Choroid plexus epithelial cell (primary cell): ENCODE results near the gene SYT15.

Source experiments
- DNase-seq: peaks from one replicate; pipeline ENCODE4 v3.0.0-alpha.2; 2010; ENCODE audit warnings: low read depth
- H3K4me3 ChIP-seq: 2 replicates; pipeline ENCODE4 v1.5.1; 2011; ENCODE audit warnings: low read depth, mild to moderate bottlenecking, control low read depth, low read length, moderate library complexity
- TF ChIP-seq, protein P1 (sequence below): conservative IDR thresholded peaks from 2 replicates; pipeline ENCODE4 v1.5.1; 2011; ENCODE audit warnings: low read depth, mild to moderate bottlenecking, control low read depth, inconsistent platforms, low read length, moderate library complexity

The SYT15 gene

GRCh38 chr10:46547541-46548497, 31.1 kb upstream of the SYT15 start:
- TF ChIP-seq, protein P1, sequence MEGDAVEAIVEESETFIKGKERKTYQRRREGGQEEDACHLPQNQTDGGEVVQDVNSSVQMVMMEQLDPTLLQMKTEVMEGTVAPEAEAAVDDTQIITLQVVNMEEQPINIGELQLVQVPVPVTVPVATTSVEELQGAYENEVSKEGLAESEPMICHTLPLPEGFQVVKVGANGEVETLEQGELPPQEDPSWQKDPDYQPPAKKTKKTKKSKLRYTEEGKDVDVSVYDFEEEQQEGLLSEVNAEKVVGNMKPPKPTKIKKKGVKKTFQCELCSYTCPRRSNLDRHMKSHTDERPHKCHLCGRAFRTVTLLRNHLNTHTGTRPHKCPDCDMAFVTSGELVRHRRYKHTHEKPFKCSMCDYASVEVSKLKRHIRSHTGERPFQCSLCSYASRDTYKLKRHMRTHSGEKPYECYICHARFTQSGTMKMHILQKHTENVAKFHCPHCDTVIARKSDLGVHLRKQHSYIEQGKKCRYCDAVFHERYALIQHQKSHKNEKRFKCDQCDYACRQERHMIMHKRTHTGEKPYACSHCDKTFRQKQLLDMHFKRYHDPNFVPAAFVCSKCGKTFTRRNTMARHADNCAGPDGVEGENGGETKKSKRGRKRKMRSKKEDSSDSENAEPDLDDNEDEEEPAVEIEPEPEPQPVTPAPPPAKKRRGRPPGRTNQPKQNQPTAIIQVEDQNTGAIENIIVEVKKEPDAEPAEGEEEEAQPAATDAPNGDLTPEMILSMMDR, result no peak
- H3K4me3 ChIP-seq, result no peak overlapping the region
- DNase-seq, result no peak

DNA sequence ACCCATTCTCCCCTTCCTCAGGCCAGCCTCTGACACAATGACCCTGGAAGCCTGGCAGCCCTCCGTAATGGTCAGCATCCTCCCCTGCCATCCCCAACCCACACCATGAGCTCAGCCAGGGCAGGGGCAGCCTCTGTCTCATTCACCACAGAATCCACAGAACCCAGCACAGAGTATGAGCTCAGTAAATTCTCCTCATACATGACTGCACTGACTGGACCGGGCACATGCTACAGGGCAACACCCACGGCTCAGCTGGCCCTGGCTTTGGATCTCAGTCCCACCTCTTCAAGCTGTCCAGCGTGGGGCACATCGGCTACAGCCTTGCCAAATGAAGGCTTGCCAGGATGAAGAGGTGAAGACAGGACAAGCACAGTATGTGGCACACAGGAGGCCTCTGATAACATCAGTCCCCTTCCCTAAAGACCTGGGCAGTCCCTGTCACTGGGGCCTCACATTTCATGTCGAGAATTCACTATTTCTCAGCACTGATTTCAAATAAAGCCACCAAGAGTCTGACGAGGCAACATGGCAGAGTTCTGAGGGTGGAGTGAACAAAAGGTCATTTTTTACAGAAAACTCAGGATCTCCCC, 30.3 kb upstream of the SYT15 start:
- TF ChIP-seq, protein P1, result no peak
- no peak overlapping the region for H3K4me3 ChIP-seq
- no peak for DNase-seq

- H3K4me3 ChIP-seq, result no peak overlapping the region
- DNase-seq, result no peak
- TF ChIP-seq, protein P1, result no peak
These were observed 29.5 kb upstream of the SYT15 start for GRCh38 chr10:46549171-46550075.

DNA sequence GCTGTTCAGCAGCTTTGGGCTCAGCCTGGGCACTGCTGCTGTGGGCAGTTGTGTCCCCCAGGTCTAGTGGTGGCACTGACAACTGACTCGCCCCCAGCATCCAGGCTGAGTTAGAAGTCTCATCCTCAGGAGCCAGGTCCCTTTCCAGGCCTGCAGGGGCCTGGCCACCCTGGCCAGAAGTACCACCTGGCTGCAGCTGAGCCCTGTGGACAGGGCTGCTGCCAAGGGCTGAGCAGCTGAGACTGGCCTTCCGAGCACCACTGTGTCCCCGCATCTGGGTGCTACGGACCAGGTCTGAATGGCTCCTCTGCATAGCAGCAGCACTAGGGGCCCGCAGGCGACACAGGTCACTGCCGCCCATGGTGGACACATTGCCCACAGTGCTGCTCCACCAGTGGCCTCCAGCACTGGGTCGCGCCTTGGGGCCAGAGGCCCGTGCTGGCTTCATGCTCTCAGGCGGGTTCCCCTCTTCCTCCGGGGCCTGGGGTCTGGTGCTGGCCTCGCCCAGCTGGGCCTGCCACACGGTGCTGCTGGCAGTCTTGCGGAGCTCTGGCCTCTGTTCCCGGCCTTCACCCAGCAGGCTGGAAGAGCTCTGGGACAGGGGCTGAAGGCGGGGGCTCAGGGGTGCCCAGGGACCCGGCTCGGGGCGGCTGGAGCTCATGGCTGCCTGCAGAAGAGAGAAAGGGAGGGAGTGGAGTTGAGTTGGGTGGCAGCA, 28.7 kb upstream of the SYT15 start:
- TF ChIP-seq, protein P1, result no peak
- no peak for DNase-seq
- no peak overlapping the region for H3K4me3 ChIP-seq

- no peak for DNase-seq
- TF ChIP-seq, protein P1, result no peak
- no peak overlapping the region for H3K4me3 ChIP-seq
These were observed 27.9 kb upstream of the SYT15 start for GRCh38 chr10:46550795-46551700.
